Kidney (tissue), 14 donors: ENCODE results near the gene HPSE2. TPM values are rescaled to one million over a fixed set of nuclear protein-coding genes. Genes with fewer than 3 reads are reported as not detected.

ENCODE experiments used
- DNase-seq, 5 donors: peaks; one replicate each; pipeline ENCODE4 v3.0.0-alpha.2; 2013 to 2020
- FAIRE-seq: peaks from 2 replicates; lab custom pipeline; 2012; peaks lifted over from hg19 to GRCh38; lab: Jason Lieb, UNC
- H3K27ac ChIP-seq, 2 donors: one replicate each; pipeline ENCODE4 v1.7.0; 2013; ENCODE audit warnings: low read depth in 2 of 2, low read length in 2 of 2, inconsistent platforms in 1 of 2
- H3K27me3 ChIP-seq: one replicate; pipeline ENCODE4 v1.7.1; 2013; ENCODE audit warnings: low read length, inconsistent platforms; ENCODE audit not compliant: control insufficient read depth, insufficient read depth
- H3K36me3 ChIP-seq, 3 donors: one replicate each; pipeline versions ENCODE4 v1.7.0 to v1.7.1; 2013; ENCODE audit warnings: low read length in 3 of 3, control low read depth in 1 of 3, inconsistent platforms in 1 of 3; ENCODE audit not compliant: insufficient read depth in 3 of 3, control insufficient read depth in 2 of 3
- H3K4me1 ChIP-seq, 3 donors: one replicate each; pipeline versions ENCODE4 v1.7.0 to v1.7.1; 2013; ENCODE audit warnings: low read length in 3 of 3, inconsistent platforms in 1 of 3, low read depth in 1 of 3; ENCODE audit not compliant: control insufficient read depth in 2 of 3, insufficient read depth in 2 of 3
- H3K4me3 ChIP-seq, 3 donors: one replicate each; pipeline versions ENCODE4 v1.7.0 to v1.8.1; 2013; ENCODE audit warnings: low read length in 3 of 3, control low read depth in 1 of 3, inconsistent platforms in 1 of 3
- H3K9ac ChIP-seq, 3 donors: one replicate each; pipeline versions ENCODE4 v1.7.0 to v1.7.1; 2013; ENCODE audit warnings: low read length in 3 of 3, control low read depth in 1 of 3, inconsistent platforms in 1 of 3
- H3K9me3 ChIP-seq, 3 donors: one replicate each; pipeline versions ENCODE4 v1.7.0 to v1.7.1; 2013; ENCODE audit warnings: low read length in 3 of 3, control low read depth in 1 of 3, inconsistent platforms in 1 of 3; ENCODE audit not compliant: control insufficient read depth in 2 of 3, insufficient read depth in 1 of 3
- intact Hi-C: fragments of 100-400 bp; cut with DNase I; formaldehyde crosslinking; loops from one replicate; pipeline ENCODE4 v1.11.1; 2022
- polyA plus RNA-seq: library from polyadenylated mRNA; stranded (reverse); fragments of 350-450 nt; fragmentation: Illumina TruSeq; extraction: RNeasy Lipid Tissue Mini Kit (QIAGEN cat#74804); gene quantifications from one replicate; pipeline ENCODE4 v1.2.3, GENCODE V29; 2014; ENCODE audit warnings: low read depth, low replicate concordance; ENCODE audit not compliant: insufficient read depth
- total RNA-seq: library from RNA; stranded (reverse); fragmentation: NEBNext Ultra II Directional; extraction: Animal tissue kit (Norgen Biotek cat#: 25700); gene quantifications from one replicate; pipeline ENCODE4 v1.2.1, GENCODE V29; 2021
- TF ChIP-seq, protein P1 (sequence below): IDR thresholded peaks from 3 replicates; pipeline ENCODE4 v1.5.1; 2012; ENCODE audit warnings: mild to moderate bottlenecking, moderate library complexity, borderline replicate concordance; ENCODE audit not compliant: insufficient read depth; ENCODE audit errors: extremely low read depth
- donor health status: control.
- donor health status: control.
- donor health status: control.
- donor health status: control.
- donor health status: control.
- donor health status: DM: yes; HTN: yes; CAD: no.
- donor health status: Normal renal cell carcinoma (clear cell type).

HPSE2 gene
- total and polyA plus RNA-seq, 2 donors from 2014 or later = 1.4 to 3.0 TPM

DNA sequence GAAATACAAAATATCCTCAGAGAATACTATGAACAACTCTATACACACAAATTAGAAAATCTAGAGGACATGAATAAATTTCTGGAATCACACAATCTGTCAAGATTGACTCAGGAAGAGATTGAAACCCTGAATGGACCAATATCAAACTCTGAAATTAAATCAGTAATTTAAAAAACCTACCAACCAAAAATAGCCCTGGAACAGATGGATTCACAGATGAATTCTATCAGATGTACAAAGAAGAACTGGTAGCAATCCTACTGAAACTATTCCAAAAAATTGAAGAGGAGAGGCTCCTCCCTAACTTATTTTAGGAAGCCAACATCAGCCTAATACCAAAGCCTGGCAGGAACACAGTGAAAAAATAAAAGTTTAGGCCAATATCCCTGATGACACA lies 190.0 kb downstream of the HPSE2 start:
- DNase-seq (no peak), FAIRE-seq (no peak)
- Histone ChIP-seq H3K36me3 (no peaks in the 10 kb centered on the region), H3K9ac (no peak overlapping the region), H3K27me3 (no peaks in the 10 kb centered on the region), H3K4me3 (no peak overlapping the region), H3K9me3 (peaks cover 0 to 6% (median 2%) of the 10 kb centered on the region in 3 donors), H3K27ac (no peak overlapping the region), H3K4me1 (no peaks in the 10 kb centered on the region)
- intact Hi-C loops = no loop called here
- TF ChIP-seq, protein P1, sequence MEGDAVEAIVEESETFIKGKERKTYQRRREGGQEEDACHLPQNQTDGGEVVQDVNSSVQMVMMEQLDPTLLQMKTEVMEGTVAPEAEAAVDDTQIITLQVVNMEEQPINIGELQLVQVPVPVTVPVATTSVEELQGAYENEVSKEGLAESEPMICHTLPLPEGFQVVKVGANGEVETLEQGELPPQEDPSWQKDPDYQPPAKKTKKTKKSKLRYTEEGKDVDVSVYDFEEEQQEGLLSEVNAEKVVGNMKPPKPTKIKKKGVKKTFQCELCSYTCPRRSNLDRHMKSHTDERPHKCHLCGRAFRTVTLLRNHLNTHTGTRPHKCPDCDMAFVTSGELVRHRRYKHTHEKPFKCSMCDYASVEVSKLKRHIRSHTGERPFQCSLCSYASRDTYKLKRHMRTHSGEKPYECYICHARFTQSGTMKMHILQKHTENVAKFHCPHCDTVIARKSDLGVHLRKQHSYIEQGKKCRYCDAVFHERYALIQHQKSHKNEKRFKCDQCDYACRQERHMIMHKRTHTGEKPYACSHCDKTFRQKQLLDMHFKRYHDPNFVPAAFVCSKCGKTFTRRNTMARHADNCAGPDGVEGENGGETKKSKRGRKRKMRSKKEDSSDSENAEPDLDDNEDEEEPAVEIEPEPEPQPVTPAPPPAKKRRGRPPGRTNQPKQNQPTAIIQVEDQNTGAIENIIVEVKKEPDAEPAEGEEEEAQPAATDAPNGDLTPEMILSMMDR = no peak

DNA sequence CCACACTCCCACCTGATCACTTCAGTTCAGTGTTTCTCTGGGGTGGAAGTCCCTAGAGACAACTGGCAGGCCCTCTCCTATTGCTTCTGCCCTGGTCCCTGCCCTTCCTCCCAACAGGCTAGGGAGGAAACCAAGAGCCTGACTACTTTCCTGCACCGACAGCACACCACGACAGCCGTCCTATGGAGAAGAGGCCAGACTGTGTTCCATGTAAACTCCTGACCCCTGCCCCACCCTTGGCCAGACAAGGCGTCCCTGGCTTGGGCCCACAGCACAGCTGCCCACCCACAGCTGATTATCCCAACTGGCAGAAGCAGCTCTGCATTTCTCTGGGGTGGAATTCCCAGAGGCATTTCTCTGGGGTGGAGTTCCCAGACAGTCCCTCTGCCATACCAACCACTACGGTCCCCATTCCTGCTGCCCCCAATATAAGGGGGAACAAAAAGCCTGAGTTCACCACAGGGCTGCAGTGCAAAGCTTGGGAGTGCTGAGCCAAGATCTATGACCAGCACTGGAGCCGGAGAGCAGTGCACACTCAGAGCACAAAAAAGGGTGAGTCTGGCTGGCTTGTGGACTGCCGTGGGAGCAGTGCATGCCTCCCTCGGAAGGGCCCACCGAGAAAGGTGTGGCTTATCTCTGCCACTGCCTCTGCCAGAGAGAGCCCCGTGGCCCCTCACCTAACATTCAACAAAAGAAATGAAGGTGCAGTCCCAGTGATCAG lies 193.4 kb downstream of the HPSE2 start:
- Histone ChIP-seq H3K4me3 (no peak overlapping the region), H3K9ac (no peak overlapping the region), H3K27ac (no peak overlapping the region), H3K27me3 (no peaks in the 10 kb centered on the region), H3K4me1 (no peaks in the 10 kb centered on the region), H3K9me3 (peaks cover 0 to 6% (median 2%) of the 10 kb centered on the region in 3 donors), H3K36me3 (no peaks in the 10 kb centered on the region)
- intact Hi-C loops = no loop called here
- FAIRE-seq = no peak
- no peak for DNase-seq
- TF ChIP-seq, protein P1 = no peak

DNA sequence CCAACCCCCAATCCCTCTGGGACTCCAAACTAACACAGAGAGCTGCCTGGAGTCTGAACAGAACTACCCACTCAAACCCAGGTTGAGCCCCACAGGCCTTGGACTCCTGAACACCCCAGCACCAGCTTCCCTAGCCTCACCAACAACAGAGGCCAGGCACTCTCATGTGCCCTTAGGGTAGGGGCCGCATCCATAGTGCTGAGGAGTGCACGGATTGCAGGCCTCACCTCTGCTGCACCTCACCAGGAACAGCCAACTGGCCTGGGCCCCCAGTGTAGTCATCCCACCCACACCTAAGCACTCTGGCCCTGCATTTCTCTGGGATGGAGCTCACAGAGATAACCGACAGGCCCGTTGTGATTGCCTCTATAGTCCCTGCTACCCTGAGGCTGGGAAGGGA lies 194.2 kb downstream of the HPSE2 start:
- Histone ChIP-seq H3K27ac (no peak overlapping the region), H3K4me1 (no peaks in the 10 kb centered on the region), H3K36me3 (no peaks in the 10 kb centered on the region), H3K9me3 (peaks cover 0 to 6% (median 0%) of the 10 kb centered on the region in 3 donors), H3K9ac (no peak overlapping the region), H3K27me3 (no peaks in the 10 kb centered on the region), H3K4me3 (no peak overlapping the region)
- FAIRE-seq (no peak), DNase-seq (peak in 1 of 5 donors; percentile 51)
- TF ChIP-seq, protein P1 = no peak
- intact Hi-C loops = no loop called here
